ENCODE measurements around the gene PCDH9.

The PCDH9 gene

DNA sequence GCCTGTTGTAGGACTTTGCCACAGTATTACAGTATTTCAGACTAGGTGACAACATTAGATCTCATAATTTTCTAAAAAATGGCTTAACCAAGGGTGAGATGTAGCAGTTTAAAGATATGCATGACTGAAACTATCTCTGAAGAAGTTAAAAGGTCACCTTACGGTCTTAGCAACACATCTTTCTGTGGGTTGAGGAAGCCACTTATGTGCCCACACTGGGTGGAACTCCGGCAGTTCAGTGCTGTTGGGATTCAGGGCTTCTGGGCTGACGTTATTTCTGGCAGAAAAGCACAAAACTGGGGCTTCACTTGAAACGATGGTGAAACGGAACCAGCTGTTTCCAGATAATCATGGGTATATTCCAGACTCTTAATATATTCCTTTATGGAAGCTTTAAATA, 697.3 kb downstream of the PCDH9 start:
- Histone ChIP-seq H3K4me2 (ENCODE audit: low read depth, low read length, poor library complexity, severe bottlenecking) (no peak overlapping the region), H3K36me3 (ENCODE audit: insufficient read depth, low read length) (no peaks in the 10 kb centered on the region), H2AFZ (ENCODE audit: low read length) (no peak overlapping the region), H3K4me1 (ENCODE audit: insufficient read depth, low read length, poor library complexity, severe bottlenecking) (no peaks in the 10 kb centered on the region), H3K9me2 (replicated peaks; ENCODE audit: low read depth, low read length) (no peaks in the 10 kb centered on the region), H3K79me2 (ENCODE audit: insufficient read depth, low read length) (no peaks in the 10 kb centered on the region), H3F3A (ENCODE audit: low read depth) (no peaks in the 10 kb centered on the region), H4K20me1 (ENCODE audit: insufficient read depth, low read length, poor library complexity, severe bottlenecking) (no peaks in the 10 kb centered on the region), H3K9me3 (ENCODE audit: insufficient read depth, low read depth, low read length) (no peaks in the 10 kb centered on the region), H3K4me3 (ENCODE audit: low read length, poor library complexity, severe bottlenecking) (no peak overlapping the region), H3K27me3 (ENCODE audit: insufficient read depth, low read length, poor library complexity, severe bottlenecking) (no peaks in the 10 kb centered on the region), H3K9ac (ENCODE audit: low read depth, low read length, poor library complexity, severe bottlenecking) (no peak overlapping the region)
- TF ChIP-seq EZH2phosphoT487 (IDR thresholded peaks at IDR 0.05; ENCODE audit: borderline replicate concordance), result no peak
- TF ChIP-seq, protein P1, sequence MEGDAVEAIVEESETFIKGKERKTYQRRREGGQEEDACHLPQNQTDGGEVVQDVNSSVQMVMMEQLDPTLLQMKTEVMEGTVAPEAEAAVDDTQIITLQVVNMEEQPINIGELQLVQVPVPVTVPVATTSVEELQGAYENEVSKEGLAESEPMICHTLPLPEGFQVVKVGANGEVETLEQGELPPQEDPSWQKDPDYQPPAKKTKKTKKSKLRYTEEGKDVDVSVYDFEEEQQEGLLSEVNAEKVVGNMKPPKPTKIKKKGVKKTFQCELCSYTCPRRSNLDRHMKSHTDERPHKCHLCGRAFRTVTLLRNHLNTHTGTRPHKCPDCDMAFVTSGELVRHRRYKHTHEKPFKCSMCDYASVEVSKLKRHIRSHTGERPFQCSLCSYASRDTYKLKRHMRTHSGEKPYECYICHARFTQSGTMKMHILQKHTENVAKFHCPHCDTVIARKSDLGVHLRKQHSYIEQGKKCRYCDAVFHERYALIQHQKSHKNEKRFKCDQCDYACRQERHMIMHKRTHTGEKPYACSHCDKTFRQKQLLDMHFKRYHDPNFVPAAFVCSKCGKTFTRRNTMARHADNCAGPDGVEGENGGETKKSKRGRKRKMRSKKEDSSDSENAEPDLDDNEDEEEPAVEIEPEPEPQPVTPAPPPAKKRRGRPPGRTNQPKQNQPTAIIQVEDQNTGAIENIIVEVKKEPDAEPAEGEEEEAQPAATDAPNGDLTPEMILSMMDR (conservative IDR thresholded peaks at IDR 0.05; ENCODE audit: low read length), result no peak

DNA sequence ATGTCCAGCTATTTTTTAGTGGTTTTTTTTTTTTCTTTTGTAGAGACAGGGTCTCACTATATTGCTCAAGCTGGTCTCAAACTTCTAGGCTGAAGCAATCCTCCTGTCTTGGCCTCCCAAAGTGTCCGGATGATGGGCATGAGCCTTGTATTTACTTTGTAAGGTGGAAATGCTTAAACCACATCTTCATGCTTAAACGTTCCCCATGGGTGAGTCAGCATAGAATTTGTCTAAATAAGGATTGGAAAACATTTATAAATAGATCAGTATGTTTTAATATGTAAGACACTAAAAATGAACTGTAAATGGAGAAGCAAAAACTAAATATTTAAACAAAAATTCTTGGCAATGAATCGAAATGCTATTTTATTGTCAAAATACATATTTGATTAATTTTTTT, 698.0 kb downstream of the PCDH9 start:
- no peaks in the 10 kb centered on the region for H3F3A ChIP-seq (ENCODE audit: low read depth)
- no peaks in the 10 kb centered on the region for H3K27me3 ChIP-seq (ENCODE audit: insufficient read depth, low read length, poor library complexity, severe bottlenecking)
- H3K4me2 ChIP-seq (ENCODE audit: low read depth, low read length, poor library complexity, severe bottlenecking), result no peak overlapping the region
- no peak overlapping the region for H3K9ac ChIP-seq (ENCODE audit: low read depth, low read length, poor library complexity, severe bottlenecking)
- no peaks in the 10 kb centered on the region for H3K9me2 ChIP-seq (replicated peaks; ENCODE audit: low read depth, low read length)
- no peaks in the 10 kb centered on the region for H3K9me3 ChIP-seq (ENCODE audit: insufficient read depth, low read depth, low read length)
- no peaks in the 10 kb centered on the region for H4K20me1 ChIP-seq (ENCODE audit: insufficient read depth, low read length, poor library complexity, severe bottlenecking)
- H3K36me3 ChIP-seq (ENCODE audit: insufficient read depth, low read length), result no peaks in the 10 kb centered on the region
- no peak overlapping the region for H2AFZ ChIP-seq (ENCODE audit: low read length)
- H3K79me2 ChIP-seq (ENCODE audit: insufficient read depth, low read length), result no peaks in the 10 kb centered on the region
- H3K4me3 ChIP-seq (ENCODE audit: low read length, poor library complexity, severe bottlenecking), result no peak overlapping the region
- TF ChIP-seq, protein P1 (conservative IDR thresholded peaks at IDR 0.05; ENCODE audit: low read length), result no peak
- no peak for TF ChIP-seq EZH2phosphoT487 (IDR thresholded peaks at IDR 0.05; ENCODE audit: borderline replicate concordance)
- no peaks in the 10 kb centered on the region for H3K4me1 ChIP-seq (ENCODE audit: insufficient read depth, low read length, poor library complexity, severe bottlenecking)

DNA sequence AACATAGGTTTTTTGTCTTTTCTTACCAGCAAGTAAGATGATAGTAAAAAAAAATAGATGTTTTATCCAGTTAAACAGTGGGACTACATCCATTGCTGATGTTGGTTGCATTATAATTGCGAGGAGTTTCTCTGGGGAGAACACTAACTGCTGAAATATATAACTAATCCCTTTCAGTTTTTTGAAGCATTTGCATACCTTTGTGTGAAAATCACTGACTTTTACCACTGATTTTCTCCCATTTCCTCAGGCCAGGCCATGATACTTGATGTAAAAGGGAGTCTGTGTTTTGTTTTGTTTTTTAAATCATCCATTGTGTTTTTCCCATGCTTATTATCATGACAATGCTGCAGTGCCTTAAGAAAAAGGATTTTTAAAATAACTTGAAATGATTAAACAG, 699.5 kb downstream of the PCDH9 start:
- H3K4me2 ChIP-seq (ENCODE audit: low read depth, low read length, poor library complexity, severe bottlenecking), result no peak overlapping the region
- no peaks in the 10 kb centered on the region for H3K9me3 ChIP-seq (ENCODE audit: insufficient read depth, low read depth, low read length)
- no peak overlapping the region for H2AFZ ChIP-seq (ENCODE audit: low read length)

More for the DNA sequence above, 699.5 kb downstream of the PCDH9 start:
- Histone ChIP-seq H3F3A (ENCODE audit: low read depth) (no peaks in the 10 kb centered on the region), H3K4me1 (ENCODE audit: insufficient read depth, low read length, poor library complexity, severe bottlenecking) (no peaks in the 10 kb centered on the region), H3K36me3 (ENCODE audit: insufficient read depth, low read length) (no peaks in the 10 kb centered on the region), H4K20me1 (ENCODE audit: insufficient read depth, low read length, poor library complexity, severe bottlenecking) (no peaks in the 10 kb centered on the region), H3K9me2 (replicated peaks; ENCODE audit: low read depth, low read length) (no peaks in the 10 kb centered on the region), H3K4me3 (ENCODE audit: low read length, poor library complexity, severe bottlenecking) (no peak overlapping the region), H3K27me3 (ENCODE audit: insufficient read depth, low read length, poor library complexity, severe bottlenecking) (no peaks in the 10 kb centered on the region), H3K79me2 (ENCODE audit: insufficient read depth, low read length) (no peaks in the 10 kb centered on the region), H3K9ac (ENCODE audit: low read depth, low read length, poor library complexity, severe bottlenecking) (no peak overlapping the region)
- TF ChIP-seq EZH2phosphoT487 (IDR thresholded peaks at IDR 0.05; ENCODE audit: borderline replicate concordance), result no peak
- TF ChIP-seq, protein P1 (conservative IDR thresholded peaks at IDR 0.05; ENCODE audit: low read length), result no peak

Measured in Loucy (cell line).